ENCODE data around the gene MZF1.

GRCh38 chr19:58543826-58544590 is 29.1 kb downstream of the MZF1 start, which contains the start of gene TRIM28:
- TF ChIP-seq FOXK2 (IDR thresholded peaks at IDR 0.05): no peak
- TF ChIP-seq FOXA1 (IDR thresholded peaks at IDR 0.05): no peak
- no peak for TF ChIP-seq FOXM1 (IDR thresholded peaks at IDR 0.05; ENCODE audit: borderline replicate concordance)
- TF ChIP-seq SUZ12 (IDR thresholded peaks at IDR 0.05): no peak
- no peak for TF ChIP-seq ZNF384 (IDR thresholded peaks at IDR 0.05)
- no peak for TF ChIP-seq SP1 (IDR thresholded peaks at IDR 0.05)
- no peak for TF ChIP-seq TARDBP (IDR thresholded peaks at IDR 0.05)
- TF ChIP-seq CTBP1 (IDR thresholded peaks at IDR 0.05; ENCODE audit: borderline replicate concordance): no peak
- peak; percentile 31; the same call in 1 of the 2 replicates for TF ChIP-seq ELF4 (IDR thresholded peaks at IDR 0.05)
- TF ChIP-seq BHLHE40 (IDR thresholded peaks at IDR 0.05; ENCODE audit: borderline replicate concordance): no peak
- TF ChIP-seq HDGF (IDR thresholded peaks at IDR 0.05; ENCODE audit: borderline replicate concordance): no peak
